NCI-H146 (cell line): ENCODE measurements around the gene MYBPC1.
A peak's percentile ranks its signal among the peaks of the same experiment; 100 is the strongest.

Experiments used
- DNase-seq: peaks from one replicate; lab custom pipeline; 2025; lab: John Stamatoyannopoulos, UW

The MYBPC1 gene

GRCh38 chr12:101694986-101695385 is 100.2 kb downstream of the MYBPC1 start:
- no peak for DNase-seq

- no peak for DNase-seq
Measured at GRCh38 chr12:101695706-101696105, 100.9 kb downstream of the MYBPC1 start.

DNA sequence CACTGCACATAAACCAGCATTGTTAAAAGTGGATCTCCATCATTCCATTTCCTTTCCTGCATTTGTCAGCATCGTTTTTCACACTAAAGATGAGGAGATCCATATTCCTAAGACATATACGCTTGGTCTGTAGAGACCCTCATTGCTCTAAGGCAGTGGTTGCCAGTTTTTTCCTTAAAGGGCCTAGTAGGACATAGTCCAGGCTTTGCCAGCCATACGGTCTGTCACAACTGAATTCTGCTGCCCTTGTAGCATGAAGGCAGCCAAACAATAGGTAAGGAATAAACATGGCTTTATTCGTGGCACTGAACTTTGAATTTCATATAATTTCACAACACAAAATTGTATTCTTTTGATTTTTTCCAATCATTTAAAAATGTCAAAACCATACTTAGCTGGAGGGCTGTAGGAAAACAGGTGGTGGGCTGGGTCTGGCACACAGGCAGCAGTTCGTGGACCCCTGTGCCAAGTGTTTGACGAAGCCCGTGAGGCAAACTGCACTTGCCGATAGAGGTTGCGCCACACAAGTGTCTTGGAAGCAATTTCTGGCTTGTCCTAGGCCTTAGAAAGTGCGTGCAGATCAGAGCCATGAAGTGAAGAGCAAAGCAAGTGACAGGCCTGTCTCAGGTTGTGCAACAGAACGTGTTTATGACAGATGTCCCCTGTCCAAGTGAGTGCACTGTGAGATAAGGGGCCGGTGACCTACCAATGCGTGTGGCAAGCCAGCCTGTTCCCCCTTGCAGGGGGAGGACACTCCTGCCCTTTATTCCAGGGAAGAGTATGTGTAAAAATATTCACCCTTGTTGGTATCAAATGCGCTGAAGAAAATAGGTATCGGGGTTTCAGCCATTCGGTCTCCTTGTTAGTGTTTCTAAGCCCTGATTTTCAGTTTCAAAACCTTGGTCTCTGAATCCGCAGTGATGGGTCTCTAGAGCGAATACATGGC is 101.8 kb downstream of the MYBPC1 start:
- DNase-seq: peak; percentile 11

GRCh38 chr12:101697197-101697929 is 102.6 kb downstream of the MYBPC1 start, which contains the start of gene CHPT1:
Gene CHPT1 (plus strand): TSS chr12:101697640. CDS start chr12:101697862, 222 bp downstream.
- peak; percentile 79 for DNase-seq

- DNase-seq: peak; percentile 5
Measured at GRCh38 chr12:101697930-101698799, 103.4 kb downstream of the MYBPC1 start.

DNA sequence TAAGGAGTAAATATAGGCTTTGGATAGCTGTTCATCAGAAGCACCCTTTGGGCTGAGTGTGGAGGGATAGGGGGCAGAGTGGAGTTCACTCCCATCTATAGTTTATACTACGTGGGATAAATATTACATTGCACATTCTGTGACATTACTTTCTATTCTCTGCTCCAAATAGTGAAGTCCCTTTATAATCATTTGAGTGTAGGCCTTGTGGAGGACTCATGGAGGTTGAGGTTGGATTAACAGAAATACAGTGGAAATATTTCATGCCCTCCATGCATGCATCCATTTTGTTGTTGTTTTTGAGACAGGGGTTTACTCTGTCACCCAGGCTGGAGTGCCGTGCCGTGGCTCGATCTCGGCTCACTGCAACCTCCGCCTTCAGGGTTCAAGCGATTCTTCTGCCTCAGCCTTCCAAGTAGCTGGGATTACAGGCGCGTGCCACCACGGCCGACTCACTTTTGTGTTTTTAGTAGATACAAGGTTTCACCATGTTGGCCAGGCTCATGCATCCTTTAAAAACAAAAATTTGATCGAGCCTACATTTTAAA is 104.1 kb downstream of the MYBPC1 start:
- no peak for DNase-seq

DNA sequence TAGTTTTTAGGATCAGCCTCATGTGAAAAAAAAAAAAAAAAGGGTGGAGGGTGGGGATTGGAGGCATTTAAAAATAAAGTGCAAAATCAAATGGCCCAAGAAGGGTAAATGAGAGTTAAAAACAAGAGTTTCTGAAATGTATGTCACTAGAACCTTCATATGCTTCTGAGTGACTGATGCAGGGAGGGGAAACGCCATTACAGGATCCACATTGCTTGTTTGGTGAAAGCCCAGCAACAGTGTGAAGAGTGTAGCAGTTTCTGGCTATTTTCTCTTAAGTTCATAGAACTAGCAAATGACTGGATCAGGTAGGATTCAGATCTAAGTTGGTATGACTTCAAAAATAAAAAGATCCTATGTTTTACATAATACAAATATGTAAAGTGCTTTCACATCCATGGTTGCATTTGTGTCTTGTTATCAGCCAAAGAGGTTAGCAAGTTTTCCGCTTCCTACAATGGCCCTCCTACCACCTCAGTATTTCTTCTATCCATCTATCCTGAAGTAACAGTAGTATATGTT is 105.6 kb downstream of the MYBPC1 start:
- DNase-seq: no peak

DNA sequence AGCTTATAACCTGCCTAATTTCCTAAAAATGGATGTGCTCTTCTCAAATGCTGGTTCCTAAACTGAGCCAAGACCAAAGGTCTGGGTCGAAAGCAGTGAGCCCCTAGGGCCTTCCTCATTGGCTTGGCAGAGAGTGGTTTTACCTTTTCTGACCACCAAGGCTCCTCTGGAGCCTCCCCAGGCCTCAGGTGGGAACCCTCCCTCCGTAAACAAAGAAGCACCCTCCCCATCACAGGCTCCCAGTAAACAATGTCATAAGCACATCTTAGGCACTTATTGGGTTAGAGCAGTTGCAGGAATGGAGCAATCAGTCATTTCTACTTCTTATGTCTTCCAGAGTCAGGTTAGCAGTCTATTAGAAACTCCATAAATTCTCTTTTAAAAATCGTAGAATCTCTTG is 108.7 kb downstream of the MYBPC1 start:
- DNase-seq: no peak

GRCh38 chr12:101706403-101706802 is 111.6 kb downstream of the MYBPC1 start:
- DNase-seq: no peak

DNA sequence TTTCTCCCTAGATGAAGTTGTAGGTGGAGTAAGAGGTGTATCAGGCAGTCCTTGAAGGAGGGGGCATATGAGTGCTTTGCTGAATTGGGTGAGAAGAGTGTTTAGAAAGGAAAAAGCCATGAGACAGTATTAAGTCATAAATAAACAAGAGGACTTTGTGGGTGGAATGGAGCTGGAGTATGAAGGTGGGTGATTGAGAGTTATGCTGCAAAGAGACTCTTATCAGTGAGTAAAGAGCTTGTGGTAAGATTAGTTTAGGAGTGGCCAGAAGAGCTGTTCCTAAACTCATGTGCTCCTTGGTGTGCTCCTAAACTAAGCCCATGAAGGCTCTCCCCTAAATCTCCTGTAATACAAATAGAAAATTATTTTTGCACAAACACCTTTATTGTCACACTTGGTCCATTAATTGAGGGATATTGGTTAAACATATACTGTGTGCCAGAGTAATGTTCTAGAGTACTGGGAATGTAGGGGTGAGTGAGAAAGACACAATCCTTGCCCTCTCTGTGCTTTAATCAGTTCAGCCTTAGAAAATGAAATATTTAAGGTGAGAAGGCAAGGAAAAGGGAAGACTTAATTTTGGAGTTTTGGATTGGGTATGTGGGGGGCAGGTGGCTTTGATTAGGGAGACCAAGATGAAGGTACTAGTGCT is 112.5 kb downstream of the MYBPC1 start:
- DNase-seq: no peak

DNA sequence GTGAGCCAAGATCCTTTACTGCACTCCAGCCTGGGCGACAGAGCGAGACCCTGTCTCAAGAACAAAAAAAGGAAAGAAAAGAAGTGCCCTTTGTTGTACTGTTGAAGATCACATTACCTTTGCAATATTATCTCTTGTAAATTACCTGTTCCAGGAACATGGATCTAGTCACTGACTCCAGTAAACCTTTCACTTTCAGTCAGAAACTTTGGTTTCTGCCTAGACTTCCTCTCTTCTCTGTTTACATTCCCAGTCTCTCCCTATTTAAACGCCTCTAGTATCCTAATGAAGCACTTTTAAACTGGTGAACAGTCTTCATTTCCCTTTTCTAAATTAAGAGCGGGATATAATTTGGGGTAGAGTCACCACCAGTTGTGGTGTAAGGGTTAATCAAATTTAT is 115.5 kb downstream of the MYBPC1 start:
- DNase-seq: no peak

DNA sequence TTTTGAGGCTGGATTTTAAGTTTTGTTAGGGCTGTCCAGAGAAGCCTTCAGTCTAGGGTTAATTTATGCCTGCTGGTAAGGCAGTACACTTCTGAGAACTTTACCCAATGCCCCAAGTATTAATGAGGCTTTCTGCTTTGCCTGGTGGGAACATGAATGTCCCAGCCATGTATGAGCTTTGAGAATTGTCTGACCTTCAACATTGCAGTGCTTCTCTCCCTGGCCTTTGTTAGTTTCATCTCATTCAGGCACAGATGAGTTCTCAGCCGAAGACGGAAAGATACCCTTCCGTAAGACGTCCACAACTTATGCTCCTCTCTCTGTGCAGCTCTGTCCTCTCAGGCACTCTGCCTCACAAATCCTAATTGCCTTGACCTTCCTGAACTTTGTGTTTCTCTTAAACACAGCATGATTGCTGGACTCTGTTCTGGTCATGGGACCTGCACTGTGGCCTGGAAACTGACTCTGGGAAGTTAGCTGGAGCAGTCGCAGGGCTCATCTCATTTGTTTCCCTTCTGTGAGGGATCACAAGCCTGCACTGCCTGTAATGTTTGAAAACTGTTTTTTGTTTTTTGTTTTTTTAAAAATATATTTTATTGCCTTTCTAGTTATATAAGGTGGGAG is 118.4 kb downstream of the MYBPC1 start:
- no peak for DNase-seq

DNA sequence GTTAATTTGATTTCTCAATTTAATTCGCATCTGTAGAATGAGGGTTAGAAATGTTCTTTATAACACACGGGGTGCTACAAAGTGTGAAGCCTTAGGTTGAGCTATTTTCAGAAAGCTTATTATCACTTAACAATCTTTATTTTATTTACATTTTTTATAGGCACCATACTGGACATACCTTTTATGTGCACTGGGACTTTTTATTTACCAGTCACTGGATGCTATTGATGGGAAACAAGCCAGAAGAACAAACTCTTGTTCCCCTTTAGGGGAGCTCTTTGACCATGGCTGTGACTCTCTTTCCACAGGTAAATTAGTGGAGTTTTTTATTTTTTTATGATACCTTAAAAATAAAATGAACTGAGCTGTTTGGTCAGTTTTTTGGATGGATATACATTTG is 119.2 kb downstream of the MYBPC1 start:
- DNase-seq: no peak

GRCh38 chr12:101714877-101715444 is 120.2 kb downstream of the MYBPC1 start:
- no peak for DNase-seq

- DNase-seq: no peak
Measured at GRCh38 chr12:101719566-101719965, 124.8 kb downstream of the MYBPC1 start.

DNA sequence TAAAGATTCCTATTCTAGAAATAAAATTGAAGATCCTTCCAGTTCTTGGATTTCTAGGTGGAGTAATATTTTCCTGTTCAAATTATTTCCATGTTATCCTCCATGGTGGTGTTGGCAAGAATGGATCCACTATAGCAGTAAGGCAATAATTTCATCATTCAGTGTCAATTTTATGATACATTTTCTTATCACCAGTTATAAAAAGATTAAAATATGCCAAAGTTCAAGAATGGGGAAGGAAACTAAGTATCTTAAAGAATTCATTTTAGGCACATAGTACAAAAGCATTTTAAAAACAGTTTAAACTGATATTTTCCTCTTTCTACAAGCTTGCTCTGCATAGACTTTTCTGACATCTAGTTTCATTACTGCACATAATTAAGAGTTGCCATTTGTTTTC is 125.3 kb downstream of the MYBPC1 start:
- no peak for DNase-seq

DNA sequence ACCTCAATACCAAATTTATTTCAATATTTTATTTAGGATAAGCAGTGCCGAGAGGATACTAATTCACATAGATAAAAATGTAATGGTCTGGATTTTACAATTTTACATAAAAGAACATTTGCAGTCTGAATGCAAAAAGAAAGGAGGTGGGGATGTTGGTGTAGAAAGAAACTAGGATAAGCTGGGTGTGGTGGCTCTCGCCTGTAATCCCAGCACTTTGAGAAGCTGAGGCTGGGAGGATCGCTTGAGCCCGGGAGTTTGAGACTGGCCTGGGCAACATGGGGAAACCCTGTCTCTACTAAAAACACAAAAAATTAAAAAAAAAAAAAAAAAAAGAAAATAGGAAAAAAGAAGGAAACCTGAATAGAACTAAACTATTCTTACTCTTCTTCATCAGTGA is 127.6 kb downstream of the MYBPC1 start:
- DNase-seq: no peak

DNA sequence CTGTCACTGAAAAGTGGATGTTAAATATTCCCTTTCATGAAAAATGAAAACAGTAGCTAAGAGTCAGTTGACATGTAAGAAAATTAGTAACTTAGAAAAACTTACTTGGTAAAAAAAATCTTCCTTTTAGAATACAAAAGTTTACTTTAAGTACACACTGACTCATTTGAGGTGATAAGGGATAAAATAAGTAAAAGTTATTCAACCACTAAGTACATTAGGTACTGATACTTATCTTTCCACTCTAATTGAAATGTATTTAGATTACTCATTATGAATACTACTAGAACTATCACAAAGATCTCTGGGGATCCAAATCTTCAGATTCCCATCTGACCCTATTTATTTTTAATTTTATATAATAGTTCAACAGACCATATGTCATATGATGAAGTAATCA is 132.3 kb downstream of the MYBPC1 start:
- no peak for DNase-seq

- DNase-seq: no peak
Measured at GRCh38 chr12:101729842-101730241, 135.1 kb downstream of the MYBPC1 start.

DNA sequence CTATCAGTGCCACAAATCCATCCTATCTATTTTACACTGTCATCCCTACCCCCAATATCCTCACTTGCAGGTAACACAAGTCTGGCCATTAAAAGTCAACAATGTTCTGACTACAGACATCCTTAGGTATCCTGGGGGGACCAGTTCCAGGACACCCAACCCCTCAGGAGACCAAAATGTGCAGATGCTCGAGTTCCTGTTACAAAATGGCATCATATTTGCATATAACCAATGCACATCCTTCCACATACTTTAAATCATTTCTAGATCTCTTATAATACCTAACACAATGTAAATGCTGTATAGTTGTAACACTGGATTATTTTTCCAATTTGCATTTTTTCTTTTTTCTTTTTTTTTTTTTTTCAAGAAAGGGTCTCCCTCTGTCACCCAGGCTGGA is 137.5 kb downstream of the MYBPC1 start:
- DNase-seq: no peak
